Liver (tissue), 9 donors: ENCODE results near the gene DERA. TPM values are rescaled to one million over a fixed set of nuclear protein-coding genes. Genes with fewer than 3 reads are reported as not detected.

Experiments
- DNase-seq: peaks from one replicate; pipeline ENCODE4 v3.0.0-alpha.2; 2017; ENCODE audit warnings: low spot score
- H3K27ac ChIP-seq, 2 donors: one replicate each; pipeline ENCODE4 v1.7.0; 2013; ENCODE audit warnings: inconsistent platforms in 2 of 2, low read length in 2 of 2, control low read depth in 1 of 2, low read depth in 1 of 2, mild to moderate bottlenecking in 1 of 2
- H3K27me3 ChIP-seq, 4 donors: one replicate each; pipeline versions ENCODE4 v1.6.1 to v1.7.0; 2013; ENCODE audit warnings: low read length in 3 of 4, inconsistent platforms in 1 of 4, mild to moderate bottlenecking in 1 of 4, moderate library complexity in 1 of 4; ENCODE audit not compliant: control insufficient read depth in 4 of 4, insufficient read depth in 4 of 4
- H3K36me3 ChIP-seq, 4 donors: one replicate each; pipeline versions ENCODE4 v1.6.1 to v1.7.0; 2013; ENCODE audit warnings: low read length in 3 of 4, mild to moderate bottlenecking in 3 of 4, low read depth in 1 of 4, moderate library complexity in 1 of 4; ENCODE audit not compliant: control insufficient read depth in 4 of 4, insufficient read depth in 3 of 4
- H3K4me1 ChIP-seq, 4 donors: one replicate each; pipeline versions ENCODE4 v1.6.1 to v1.7.0; 2013; ENCODE audit warnings: low read length in 3 of 4, mild to moderate bottlenecking in 3 of 4, moderate library complexity in 1 of 4; ENCODE audit not compliant: control insufficient read depth in 4 of 4, insufficient read depth in 4 of 4
- H3K4me3 ChIP-seq, 3 donors: one replicate each; pipeline versions ENCODE4 v1.6.1 to v1.7.0; 2013; ENCODE audit warnings: low read length in 3 of 3, control low read depth in 1 of 3, low read depth in 1 of 3, mild to moderate bottlenecking in 1 of 3
- H3K9ac ChIP-seq, 2 donors: one replicate each; pipeline ENCODE4 v1.7.0; 2013; ENCODE audit warnings: low read length in 2 of 2, mild to moderate bottlenecking in 2 of 2, moderate library complexity in 2 of 2, control low read depth in 1 of 2, low read depth in 1 of 2
- H3K9me3 ChIP-seq, 4 donors: one replicate each; pipeline versions ENCODE4 v1.6.1 to v1.7.0; 2013; ENCODE audit warnings: low read length in 3 of 4; ENCODE audit not compliant: control insufficient read depth in 4 of 4
- ATF3 ChIP-seq: IDR thresholded peaks from 2 replicates; pipeline ENCODE4 v1.6.1; 2016; ENCODE audit warnings: antibody characterized with exemption
- CTCF ChIP-seq: fragments of 150-350 bp; IDR thresholded peaks from 2 replicates; pipeline ENCODE4 v1.5.1; 2017; ENCODE audit warnings: improper control_type of control experiment, low read depth, low read length; ENCODE audit not compliant: missing input control
- EGR1 ChIP-seq, 2 donors: IDR thresholded peaks; 2 replicates each; pipeline ENCODE4 v1.6.1; 2016 to 2018; ENCODE audit warnings: antibody characterized with exemption in 2 of 2, low read depth in 2 of 2
- FOXA1 ChIP-seq: IDR thresholded peaks from 2 replicates; pipeline ENCODE4 v1.6.1; 2016; ENCODE audit warnings: antibody characterized with exemption
- GABPA ChIP-seq, 2 donors: IDR thresholded peaks in 1 of 2; conservative IDR thresholded peaks in 1 of 2; 2 replicates each; pipeline ENCODE4 v1.6.1; 2016; ENCODE audit warnings: antibody characterized with exemption in 2 of 2, mild to moderate bottlenecking in 1 of 2, moderate library complexity in 1 of 2
- HNF4G ChIP-seq: IDR thresholded peaks from 2 replicates; pipeline ENCODE4 v1.6.1; 2016; ENCODE audit warnings: antibody characterized with exemption
- JUND ChIP-seq, 2 donors: IDR thresholded peaks; 2 replicates each; pipeline ENCODE4 v1.6.1; 2016; ENCODE audit warnings: antibody characterized with exemption in 2 of 2
- NR2F2 ChIP-seq: IDR thresholded peaks from 2 replicates; pipeline ENCODE4 v1.6.1; 2016; ENCODE audit warnings: antibody characterized with exemption
- RAD21 ChIP-seq, 2 donors: IDR thresholded peaks; 2 replicates each; pipeline ENCODE4 v1.6.1; 2016; ENCODE audit warnings: antibody characterized with exemption in 2 of 2, mild to moderate bottlenecking in 2 of 2
- REST ChIP-seq: IDR thresholded peaks from 2 replicates; pipeline ENCODE4 v1.6.1; 2016; ENCODE audit warnings: antibody characterized with exemption, mild to moderate bottlenecking
- TAF1 ChIP-seq: conservative IDR thresholded peaks from 2 replicates; pipeline ENCODE4 v1.6.1; 2016; ENCODE audit warnings: antibody characterized with exemption, mild to moderate bottlenecking
- YY1 ChIP-seq: IDR thresholded peaks from 2 replicates; pipeline ENCODE4 v1.6.1; 2016; ENCODE audit warnings: antibody characterized with exemption, mild to moderate bottlenecking
- ZBTB33 ChIP-seq: IDR thresholded peaks from 2 replicates; pipeline ENCODE4 v1.6.1; 2016; ENCODE audit warnings: antibody characterized with exemption
- WGBS: extraction: QIAGEN DNeasy Blood & Tissue Kit; methylation state at CpG from one replicate; pipeline ENCODE4 v1.1.7; 2013; 5-methylcytosine and 5-hydroxymethylcytosine counted together
- polyA plus RNA-seq, 2 donors: library from polyadenylated mRNA; stranded (reverse) in 1 of 2; unstranded in 1 of 2; fragments of 200-250 nt in 1 of 2; fragments of >200 nt in 1 of 2; fragmentation: Nextera tagmentation in 1 of 2; extraction: Ambion mirVana in 1 of 2; gene quantifications; one replicate each; pipeline versions ENCODE4 v1.2.1 to v1.2.3, GENCODE V29; 2013 to 2015
- total RNA-seq, 2 donors: library from RNA; depleted of rRNA; stranded (reverse); fragments of >200 nt; gene quantifications; one replicate each; pipeline ENCODE4 v1.2.3, GENCODE V29; 2014
- donor health status: healthy.
- donor health status: healthy.
- donor health status: healthy.
- donor health status: healthy.
- donor health status: healthy.

Gene DERA
- total and polyA plus RNA-seq, 4 donors, result 32.9 to 65.2 (median 52.4) TPM

GRCh38 chr12:16063726-16064125 is 152.6 kb downstream of the DERA start (continued):
- TF ChIP-seq REST (no peak), ATF3 (no peak), YY1 (no peak), TAF1 (no peak), JUND (IDR thresholded peaks at IDR 0.05) (no peak), HNF4G (no peak), RAD21 (IDR thresholded peaks at IDR 0.05) (no peak)

GRCh38 chr12:16070113-16070512 is 159.0 kb downstream of the DERA start:
- H3K4me1 ChIP-seq, result no peaks in the 10 kb centered on the region
- H3K9me3 ChIP-seq, result no peaks in the 10 kb centered on the region
- no peak overlapping the region for H3K27ac ChIP-seq
- no peak for DNase-seq
- H3K36me3 ChIP-seq, result no peaks in the 10 kb centered on the region
- H3K4me3 ChIP-seq, result no peak overlapping the region
- TF ChIP-seq EGR1 (IDR thresholded peaks at IDR 0.05; ENCODE audit: low read depth in 2 of 2), result no peak
- TF ChIP-seq ZBTB33, result no peak
- no peak for TF ChIP-seq HNF4G
- TF ChIP-seq RAD21 (IDR thresholded peaks at IDR 0.05), result no peak
- no peak for TF ChIP-seq ATF3
- TF ChIP-seq YY1, result no peak
- TF ChIP-seq CTCF, result no peak
- TF ChIP-seq NR2F2, result no peak
- TF ChIP-seq FOXA1, result no peak
- no peak for TF ChIP-seq TAF1
- no peak for TF ChIP-seq GABPA (IDR thresholded peaks at IDR 0.05 in 1 of 2, conservative IDR thresholded peaks at IDR 0.05 in 1 of 2)
- no peak for TF ChIP-seq REST
- WGBS, result 66% methylated on average over 5 of the region's 5 CpGs
- H3K9ac ChIP-seq, result no peak overlapping the region
- H3K27me3 ChIP-seq, result no peaks in the 10 kb centered on the region
